HG03135 (cell line): ENCODE measurements around the gene TMEM125.

Source experiments
- ATAC-seq: cut with Tn5 transposase; IDR thresholded peaks from one replicate; pipeline ENCODE4 v1.9.1; 2021; ENCODE audit warnings: mild to moderate bottlenecking, moderate library complexity; ENCODE audit not compliant: unreplicated experiment

Gene TMEM125

GRCh38 chr1:43272576-43273571 is 3.1 kb downstream of the TMEM125 start:
- ATAC-seq: no peak

GRCh38 chr1:43273708-43274107 is 3.9 kb downstream of the TMEM125 start:
- ATAC-seq: no peak

GRCh38 chr1:43274125-43274803 is 4.5 kb downstream of the TMEM125 start:
- no peak for ATAC-seq

DNA sequence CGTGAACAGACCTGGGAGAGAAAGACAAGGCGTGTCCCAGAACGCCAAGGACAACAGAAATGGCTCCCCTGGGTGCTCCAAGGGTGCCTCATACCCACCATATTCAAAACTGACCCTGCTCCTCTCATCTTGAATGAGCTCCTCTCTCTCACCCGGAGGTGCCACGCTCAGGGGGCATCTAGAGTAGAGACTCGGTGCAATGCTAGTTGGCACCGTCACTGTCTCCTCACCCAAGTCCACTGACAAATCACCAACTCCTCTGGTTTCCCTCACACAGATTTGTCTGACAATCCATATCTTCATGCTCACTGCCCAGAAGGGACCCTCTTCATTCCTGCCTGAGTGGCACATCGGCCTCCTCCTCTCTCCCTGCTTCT is 5.0 kb downstream of the TMEM125 start:
- no peak for ATAC-seq

GRCh38 chr1:43275826-43276620 is 6.2 kb downstream of the TMEM125 start:
- ATAC-seq: no peak

- ATAC-seq: no peak
These were observed 6.9 kb downstream of the TMEM125 start for GRCh38 chr1:43276673-43277072.

DNA sequence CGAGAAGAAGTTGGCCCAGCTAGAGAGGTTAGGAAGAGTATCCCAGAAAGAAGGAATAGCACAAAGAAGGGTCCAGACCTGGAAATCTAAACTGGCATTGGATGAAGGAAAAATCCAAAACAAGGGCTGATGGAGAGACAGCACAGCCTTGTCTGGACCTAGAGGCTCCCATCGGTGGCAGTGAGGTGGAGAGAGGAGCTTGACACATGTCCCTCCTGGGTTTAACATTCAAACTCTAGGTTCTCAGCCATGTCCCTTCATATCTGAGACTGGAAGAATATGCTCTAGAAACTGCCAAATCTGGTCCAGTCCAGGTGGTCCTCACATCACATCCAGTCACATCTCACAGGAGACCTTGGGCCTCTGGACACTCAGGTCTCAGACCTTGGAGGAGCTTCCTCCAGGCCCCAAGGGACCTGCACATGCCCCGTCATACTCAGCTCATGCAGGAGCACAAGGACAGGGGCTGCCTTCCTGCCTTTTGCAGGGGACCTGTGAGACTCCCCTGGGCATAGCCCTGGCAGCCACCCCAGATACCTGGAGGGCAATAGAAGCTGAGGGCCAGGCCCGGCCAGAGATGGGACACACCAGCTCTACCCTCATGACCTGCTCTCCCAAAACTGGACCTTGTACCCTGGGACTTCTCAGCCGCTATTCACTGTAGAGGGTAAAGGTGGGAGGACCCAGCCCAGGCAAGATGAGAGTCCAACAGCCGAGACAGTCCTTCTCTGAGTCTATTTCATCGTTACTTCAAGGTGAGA is 7.5 kb downstream of the TMEM125 start:
- no peak for ATAC-seq

- no peak for ATAC-seq
These were observed 9.4 kb downstream of the TMEM125 start for GRCh38 chr1:43279161-43279560.

GRCh38 chr1:43279666-43280065 is 9.9 kb downstream of the TMEM125 start:
- ATAC-seq: no peak

GRCh38 chr1:43280692-43281091 is 10.9 kb downstream of the TMEM125 start:
- no peak for ATAC-seq

DNA sequence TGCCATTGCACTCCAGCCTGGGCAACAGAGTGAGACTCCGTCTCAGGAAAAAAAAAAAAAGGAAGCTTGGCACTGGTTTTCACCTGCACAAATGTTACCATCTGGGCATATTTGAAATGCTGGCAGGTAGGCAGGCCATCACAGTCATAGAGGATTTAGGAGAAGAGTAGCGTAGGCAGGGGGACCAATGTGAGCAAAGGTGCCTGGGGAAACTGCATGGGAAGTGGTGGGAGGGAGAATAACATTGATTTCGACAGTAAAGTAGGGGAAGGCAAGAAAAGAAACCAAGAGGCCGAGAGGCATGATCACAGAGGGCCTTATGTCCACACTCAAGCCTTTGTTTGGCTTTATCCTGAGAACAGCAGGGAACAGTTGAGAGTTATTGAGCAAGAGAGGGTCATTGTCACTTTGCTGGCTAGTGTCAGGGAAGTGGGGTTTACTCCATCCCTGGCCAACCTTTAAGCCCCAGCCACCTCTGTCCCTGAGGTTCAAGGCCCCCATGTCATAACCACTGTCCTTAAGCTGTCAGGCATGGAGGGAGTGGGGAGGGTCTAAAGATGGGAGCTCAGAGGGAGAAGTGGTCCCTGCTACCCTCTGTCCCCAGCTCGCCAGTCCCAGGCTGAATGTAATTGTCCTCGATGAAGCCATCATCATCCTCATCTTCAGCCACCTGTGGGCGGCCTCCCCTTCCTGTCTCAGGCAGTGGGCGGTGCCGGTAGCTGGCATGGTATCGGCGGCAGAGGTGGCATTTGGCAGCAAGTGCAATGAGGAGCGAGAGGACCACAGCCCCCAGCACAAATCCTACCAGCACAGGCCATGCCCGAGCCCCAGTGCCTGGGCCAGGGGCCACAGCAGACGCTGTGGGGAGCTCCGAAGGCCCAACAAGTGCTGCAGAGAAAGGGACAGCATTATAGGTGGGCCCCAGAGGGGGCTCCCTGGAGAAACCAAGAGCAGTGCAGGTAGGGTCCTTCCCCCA is 12.7 kb downstream of the TMEM125 start:
- ATAC-seq: no peak

DNA sequence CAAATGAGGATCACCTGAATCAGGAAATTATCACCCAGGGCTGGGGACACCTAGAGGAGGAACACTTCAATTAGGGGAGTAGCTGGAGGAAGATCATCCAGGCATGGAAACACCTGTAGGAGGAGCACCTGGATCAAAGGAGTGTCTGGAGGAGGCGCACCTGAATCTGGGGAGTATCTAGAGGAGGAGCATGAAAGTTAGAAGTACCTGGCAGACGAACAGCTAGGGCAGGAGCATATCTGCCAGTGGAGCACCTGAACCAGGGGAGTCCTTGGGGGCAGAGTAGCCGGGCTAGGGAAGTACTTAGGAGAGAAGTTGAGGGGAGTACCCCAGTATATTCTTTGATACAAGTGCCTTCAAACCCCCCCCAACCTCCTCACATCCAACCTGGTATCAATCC is 14.3 kb downstream of the TMEM125 start:
- ATAC-seq: no peak

DNA sequence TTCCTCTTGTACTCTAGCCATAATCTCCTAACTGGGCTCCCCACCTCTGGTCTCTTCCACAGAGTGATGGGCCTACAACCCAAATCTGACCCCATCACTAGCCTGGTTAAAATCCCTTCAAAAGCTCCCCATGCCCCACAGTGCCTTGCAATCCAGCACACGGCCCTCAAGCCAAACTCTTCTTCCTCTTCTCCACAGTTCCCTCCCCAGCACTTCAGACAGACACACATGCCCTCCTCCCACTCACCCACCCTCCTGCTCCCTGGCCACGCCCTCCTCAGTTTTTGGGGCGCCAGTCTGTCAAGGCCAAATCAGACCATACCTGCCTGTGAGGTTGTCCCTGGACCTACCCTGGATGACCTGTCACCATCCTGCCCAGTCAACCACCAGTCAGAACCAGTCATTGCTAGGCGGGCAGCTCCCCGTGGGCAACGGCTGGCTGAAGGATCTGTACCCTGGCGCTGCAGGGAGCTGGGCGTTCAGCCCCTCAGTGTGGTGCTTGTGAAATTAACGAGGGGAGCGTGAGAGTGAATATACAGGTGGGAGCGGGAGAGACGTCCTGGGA is 14.8 kb downstream of the TMEM125 start:
- no peak for ATAC-seq

DNA sequence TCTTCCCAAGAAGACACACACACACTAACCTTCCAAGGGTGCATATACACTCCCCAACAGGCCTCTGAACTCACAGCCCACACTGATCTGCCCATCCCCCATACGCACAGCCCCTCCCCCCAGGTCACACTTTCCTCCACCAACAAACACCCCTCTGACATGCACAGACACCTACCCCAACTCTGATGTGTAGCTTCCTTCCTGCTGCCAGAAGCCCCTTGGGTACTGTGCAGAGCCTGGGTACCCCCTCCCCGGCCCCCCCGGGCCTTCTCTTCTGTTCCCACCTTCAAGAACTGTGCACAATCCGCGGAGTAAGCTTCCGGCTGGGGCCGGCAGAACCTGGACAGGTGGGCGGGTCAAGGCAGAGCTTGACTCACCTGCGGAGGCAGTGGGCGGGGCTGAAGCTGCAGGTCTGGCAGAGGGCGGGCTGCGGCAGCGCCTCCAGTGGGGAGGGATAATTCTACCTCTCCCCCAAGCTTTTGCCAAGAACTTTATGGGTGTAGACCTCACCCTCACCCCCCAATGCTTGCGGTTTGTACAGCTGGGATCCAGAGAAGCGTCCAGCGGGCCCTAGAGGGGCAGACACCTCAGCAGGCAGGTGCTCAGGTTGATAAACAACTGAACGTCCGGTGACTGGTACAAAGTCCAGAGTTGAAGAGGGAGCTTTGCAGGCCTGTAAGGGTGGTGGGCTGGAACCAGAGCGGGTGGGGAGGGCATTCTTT is 15.6 kb downstream of the TMEM125 start, which contains the start of gene C1orf210:
Gene C1orf210, minus strand, starts transcription at position 313 of the 722 bp plus-strand sequence. CDS start 2,311 bp downstream, outside the sequence.
- no peak for ATAC-seq

DNA sequence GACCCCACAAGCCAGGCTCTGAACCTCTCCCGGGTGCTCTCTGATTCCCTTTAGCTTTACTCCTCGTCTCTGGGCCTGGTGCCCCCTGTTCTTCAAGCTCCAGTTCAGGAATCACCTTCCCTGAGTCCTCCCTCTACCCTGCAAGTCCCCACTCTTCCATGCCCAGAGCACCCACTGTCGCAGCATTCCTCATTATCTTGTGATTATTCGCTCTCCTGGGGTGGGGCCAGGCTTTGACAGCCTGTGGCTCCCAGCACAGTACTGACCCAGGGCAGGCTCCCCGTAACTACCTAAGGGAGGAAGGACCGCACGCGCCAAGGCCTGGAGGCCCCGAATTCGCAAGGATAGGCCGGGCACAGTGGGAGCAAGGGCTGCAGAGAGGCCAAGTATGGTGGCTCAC is 16.3 kb downstream of the TMEM125 start:
- no peak for ATAC-seq

- ATAC-seq: no peak
These were observed 16.8 kb downstream of the TMEM125 start for GRCh38 chr1:43286533-43286932.

DNA sequence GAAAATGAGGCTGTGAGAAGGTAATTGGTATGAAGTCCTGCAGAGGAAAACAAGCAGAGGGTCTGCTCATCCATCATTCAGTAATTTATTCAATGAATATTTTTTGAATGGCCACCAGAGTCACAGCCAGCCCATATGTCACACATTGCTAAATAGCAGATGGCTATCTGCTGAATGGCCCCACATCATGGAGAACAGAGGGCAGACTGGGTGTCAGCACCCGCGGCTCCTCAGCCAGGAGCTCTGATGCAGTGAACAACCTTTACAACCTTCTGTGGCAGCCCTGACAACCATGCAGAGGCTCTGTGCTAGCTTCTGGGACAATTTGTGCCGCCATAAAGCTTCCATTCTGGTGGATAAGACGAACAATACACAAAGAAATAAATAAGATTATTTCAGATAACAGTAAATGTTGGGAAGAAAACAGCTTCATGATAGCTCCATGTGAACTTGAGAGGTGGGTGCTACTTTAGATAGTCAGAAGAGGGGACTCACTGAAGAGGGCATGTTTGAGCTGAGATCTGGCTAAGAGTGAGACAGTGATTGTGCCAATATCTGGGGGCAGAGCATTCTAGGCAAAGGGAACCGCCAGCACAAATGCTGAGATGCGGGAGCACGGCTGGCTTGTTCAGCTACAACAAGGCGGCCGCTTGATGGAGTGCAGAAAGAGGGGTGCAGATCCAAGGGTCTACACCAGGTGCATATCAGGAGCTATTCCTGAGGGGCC is 18.4 kb downstream of the TMEM125 start:
- ATAC-seq: no peak
